Measurements from ENCODE around the gene CEP170B. TPM values are rescaled to one million over a fixed set of nuclear protein-coding genes. Genes with fewer than 3 reads are reported as not detected.

The CEP170B gene
- total and polyA plus RNA-seq, 2 of the 8 experiments (the other 6 are each of a cell fraction or from before 2014, with no cell fraction given), result 9.1 to 33.8 TPM

- TF ChIP-seq CHD7 (IDR thresholded peaks at IDR 0.05; ENCODE audit: insufficient replicate concordance, low read length), result no peak
- TF ChIP-seq ZNF274 (IDR thresholded peaks at IDR 0.05; ENCODE audit: borderline replicate concordance, extremely low read depth, low read length), result no peak
Observed at GRCh38 chr14:104867371-104868059, 2.4 kb downstream of the CEP170B start (continued).

All from H1 (cell line).